ENCODE measurements around the gene TUT7. TPM values are rescaled to one million over a fixed set of nuclear protein-coding genes. Genes with fewer than 3 reads are reported as not detected.

TUT7 gene
- total and polyA plus RNA-seq, 2 experiments from 2014 or later, result 21.4 to 23.8 TPM

GRCh38 chr9:86351880-86352279 is 2.3 kb downstream of the TUT7 start (continued):
- TF ChIP-seq ZNF462 (CRISPR knock-in tag; IDR thresholded peaks at IDR 0.05), result no peak
- TF ChIP-seq STAT1 (IDR thresholded peaks at IDR 0.05; ENCODE audit: unreplicated experiment), result no peak
- no peak for TF ChIP-seq ETS1 (IDR thresholded peaks at IDR 0.05)
- TF ChIP-seq JUNB (IDR thresholded peaks at IDR 0.05; ENCODE audit: unreplicated experiment), result no peak
- TF ChIP-seq POLR2AphosphoS5 (IDR thresholded peaks at IDR 0.05; ENCODE audit: low read depth), result no peak
- no peak for TF ChIP-seq EZH2 (IDR thresholded peaks at IDR 0.05; ENCODE audit: low read depth, unreplicated experiment)
- TF ChIP-seq CREB1 (CRISPR knock-in tag; IDR thresholded peaks at IDR 0.05; ENCODE audit: low read depth), result no peak
- TF ChIP-seq NANOG (IDR thresholded peaks at IDR 0.05; ENCODE audit: borderline replicate concordance), result no peak
- TF ChIP-seq ZNF331 (CRISPR knock-in tag; IDR thresholded peaks at IDR 0.05; ENCODE audit: low read depth), result no peak
- no peak for TF ChIP-seq ZNF114 (CRISPR knock-in tag; IDR thresholded peaks at IDR 0.05)
- no peak for TF ChIP-seq REST (IDR thresholded peaks at IDR 0.05; ENCODE audit: unreplicated experiment)
- TF ChIP-seq EZH2phosphoT487 (IDR thresholded peaks at IDR 0.05; ENCODE audit: unreplicated experiment), result no peak

Data from GM23338 (cell line).